Epithelial cell of proximal tubule (primary cell): ENCODE data around the gene EPB41L3. TPM values are rescaled to one million over a fixed set of nuclear protein-coding genes. Genes with fewer than 3 reads are reported as not detected.

ENCODE experiments used
- DNase-seq: peaks from one replicate; pipeline ENCODE4 v3.0.0-alpha.2; 2011; ENCODE audit warnings: low read depth
- H3K4me3 ChIP-seq: 2 replicates; pipeline ENCODE4 v1.5.1; 2011; ENCODE audit warnings: low read depth, mild to moderate bottlenecking, low read length
- CTCF ChIP-seq: conservative IDR thresholded peaks from 2 replicates; pipeline ENCODE4 v1.5.1; 2012; ENCODE audit warnings: low read depth, mild to moderate bottlenecking, low read length
- total RNA-seq: library from RNA; depleted of rRNA; stranded (reverse); fragments of >200 nt; gene quantifications from 2 replicates; pipeline ENCODE4 v1.2.3, GENCODE V29; 2015

Gene EPB41L3
- total RNA-seq, 1 donor from 2014 or later = 79.6 TPM

DNA sequence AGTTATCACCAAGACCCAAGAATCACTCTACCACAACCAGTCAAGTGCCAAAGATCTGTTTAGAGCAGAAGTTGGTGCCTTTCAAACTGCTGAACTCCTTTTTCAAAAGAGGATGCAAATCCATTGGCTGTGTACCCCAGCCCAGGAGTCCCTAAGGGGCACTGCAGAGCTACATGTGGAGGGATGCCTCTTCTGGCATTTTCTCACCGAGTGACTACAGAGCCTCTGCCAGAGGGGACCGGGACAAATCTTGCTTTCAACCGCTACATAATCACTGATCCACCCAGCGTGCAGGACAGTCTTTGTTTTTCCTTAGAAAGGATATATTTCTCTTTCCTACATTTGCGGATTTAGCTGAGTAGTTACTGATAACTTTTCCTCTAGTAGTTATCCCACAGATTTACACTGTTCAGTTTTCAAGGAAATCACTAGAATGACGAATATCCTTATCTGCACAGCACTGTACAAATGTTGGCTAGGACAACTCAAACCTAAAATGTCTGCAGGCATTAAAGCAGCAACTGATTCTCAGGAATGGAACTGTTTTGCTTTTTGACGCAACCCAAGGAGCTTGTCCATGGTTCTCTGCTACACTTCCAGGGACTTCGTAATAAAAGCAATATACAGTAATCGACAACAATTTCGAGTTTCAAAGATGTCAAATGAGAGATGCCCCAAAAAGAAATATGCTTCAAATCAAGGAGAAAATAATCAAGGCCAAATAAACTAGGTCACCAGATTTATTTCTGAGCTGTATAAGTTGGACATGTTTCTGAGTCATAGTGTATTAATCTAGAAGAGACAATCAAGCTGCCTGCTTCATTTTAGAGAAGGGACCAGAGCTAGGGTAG is 24.1 kb downstream of the EPB41L3 start:
- DNase-seq = no peak
- no peak for TF ChIP-seq CTCF
- H3K4me3 ChIP-seq = no peak overlapping the region

GRCh38 chr18:5518899-5519371 is 24.9 kb downstream of the EPB41L3 start:
- H3K4me3 ChIP-seq = no peak overlapping the region
- TF ChIP-seq CTCF = no peak
- DNase-seq = no peak

DNA sequence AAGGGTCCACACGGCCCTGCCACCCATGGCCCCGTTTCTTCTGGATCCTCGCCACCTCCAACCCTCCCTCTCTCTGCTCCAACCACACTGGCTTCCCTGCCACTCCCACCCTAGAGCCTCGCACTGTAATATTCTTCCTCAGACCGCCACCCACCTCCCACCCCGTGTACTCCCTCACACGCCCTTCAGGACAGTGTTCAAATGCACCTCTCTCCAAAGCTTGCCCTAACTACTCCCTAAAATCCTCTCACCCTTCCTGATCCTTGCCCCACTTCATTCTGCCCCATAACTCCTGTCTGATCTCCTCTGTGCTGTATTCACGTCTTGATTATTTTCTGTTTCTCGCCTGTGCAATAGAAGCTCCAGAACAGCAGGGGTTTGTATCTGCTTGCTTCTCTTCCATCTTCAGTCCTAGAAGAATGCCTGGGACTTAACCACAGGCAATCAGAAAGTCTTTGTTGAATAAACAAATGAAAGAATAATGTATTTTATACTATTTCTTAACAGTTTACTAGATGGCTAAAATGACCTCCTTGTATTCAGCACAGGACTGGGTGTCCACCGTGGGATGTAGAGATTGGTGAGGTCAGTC is 25.5 kb downstream of the EPB41L3 start:
- no peak for DNase-seq
- no peak overlapping the region for H3K4me3 ChIP-seq
- no peak for TF ChIP-seq CTCF

DNA sequence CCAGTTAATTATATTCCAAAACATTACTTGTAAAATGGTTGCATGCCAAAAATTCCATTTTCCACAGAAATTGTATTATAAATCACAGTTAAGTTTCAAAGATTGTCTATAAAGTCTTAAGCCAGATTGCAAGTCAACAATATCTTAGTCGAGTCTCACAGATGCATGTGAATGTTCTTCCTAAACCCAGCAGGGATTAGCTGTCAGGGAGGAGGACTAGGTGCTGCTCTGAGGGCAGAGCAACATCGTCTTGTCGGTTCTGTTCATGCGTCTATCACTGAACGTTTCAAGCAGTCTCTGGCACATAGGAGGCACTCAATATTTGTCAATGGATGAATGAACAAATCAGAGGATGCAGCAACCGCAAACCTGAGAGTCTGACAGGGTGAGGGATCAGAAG is 27.0 kb downstream of the EPB41L3 start:
- TF ChIP-seq CTCF = no peak
- no peak overlapping the region for H3K4me3 ChIP-seq
- DNase-seq = no peak

DNA sequence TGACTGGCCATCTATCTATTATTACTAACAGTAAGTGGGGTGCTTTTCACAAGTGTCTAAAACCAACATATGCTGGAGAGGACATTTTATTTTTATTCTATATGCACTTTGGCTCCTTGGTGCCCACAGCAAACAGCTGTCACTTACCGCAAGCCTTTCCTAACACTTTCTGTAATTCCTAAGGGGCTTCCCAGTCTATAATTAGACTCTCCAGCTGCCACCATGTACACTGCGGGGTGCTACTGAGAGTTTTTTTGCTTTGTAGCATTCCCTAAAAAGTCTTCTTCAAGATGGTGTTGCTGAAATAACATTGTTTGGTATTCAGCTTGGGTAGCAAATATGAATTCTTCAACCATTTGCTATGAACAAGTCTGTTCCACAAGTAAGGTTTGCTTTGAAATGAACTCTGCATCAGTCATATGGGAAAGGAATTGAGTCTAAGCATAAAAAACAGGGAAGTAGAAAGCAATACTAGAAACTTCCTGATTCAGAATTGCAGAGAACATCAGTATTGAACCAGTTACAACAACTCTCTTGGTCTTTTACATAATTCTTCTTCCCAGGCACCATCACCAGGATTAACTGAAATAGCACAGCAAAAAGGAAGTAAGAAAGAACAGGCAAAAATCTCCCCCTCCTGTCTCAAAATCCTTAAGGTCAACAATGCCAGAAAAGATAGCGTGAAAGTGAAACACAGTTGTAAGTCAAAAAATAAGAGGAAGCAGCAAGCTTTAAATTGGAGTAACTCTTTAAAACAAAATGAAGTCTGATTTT is 28.6 kb downstream of the EPB41L3 start:
- DNase-seq = no peak
- no peak overlapping the region for H3K4me3 ChIP-seq
- TF ChIP-seq CTCF = no peak

GRCh38 chr18:5513947-5514346 is 29.9 kb downstream of the EPB41L3 start:
- TF ChIP-seq CTCF = no peak
- DNase-seq = no peak
- no peak overlapping the region for H3K4me3 ChIP-seq
